Left lung (tissue), 10 donors: ENCODE results near the gene MBOAT2. TPM values are rescaled to one million over a fixed set of nuclear protein-coding genes. Genes with fewer than 3 reads are reported as not detected.

ENCODE experiments used
- ATAC-seq: fragments of 200-7000 bp; cut with Tn5 transposase; one replicate; pipeline ENCODE4 v1.9.1; 2020; ENCODE audit warnings: moderate library complexity
- DNase-seq, 4 donors: peaks; one replicate each; pipeline ENCODE4 v3.0.0-alpha.2; 2013 to 2020
- H3K27ac ChIP-seq, 2 donors: fragments of 200-600 bp; sonication (generic) in 1 of 2; one replicate each; pipeline versions ENCODE4 v1.5.0 to v1.8.0; 2020 to 2021
- H3K27me3 ChIP-seq, 2 donors: fragments of 200-600 bp; sonication (generic) in 1 of 2; one replicate each; pipeline versions ENCODE4 v1.5.0 to v1.8.0; 2020 to 2021
- H3K36me3 ChIP-seq, 2 donors: fragments of 200-600 bp; sonication (generic) in 1 of 2; one replicate each; pipeline versions ENCODE4 v1.5.0 to v1.8.0; 2020 to 2021
- H3K4me1 ChIP-seq, 2 donors: fragments of 200-600 bp; one replicate each; pipeline ENCODE4 v1.8.0; 2021
- H3K4me3 ChIP-seq, 2 donors: fragments of 200-600 bp; sonication (generic) in 1 of 2; one replicate each; pipeline versions ENCODE4 v1.5.0 to v1.8.0; 2020 to 2021; ENCODE audit warnings: mild to moderate bottlenecking in 1 of 2
- H3K9me3 ChIP-seq, 2 donors: fragments of 200-600 bp; sonication (generic) in 1 of 2; one replicate each; pipeline versions ENCODE4 v1.5.0 to v1.8.0; 2020 to 2021
- intact Hi-C, 2 donors: fragments of 100-400 bp; cut with DNase I; formaldehyde crosslinking; loops; one replicate each; pipeline versions ENCODE4 v1.11.2 to v1.14.2; 2022
- polyA plus RNA-seq, 6 donors: library from polyadenylated mRNA; unstranded; fragments of 120-200 nt; gene quantifications; one replicate each; pipeline ENCODE4 v1.2.1, GENCODE V29; 2013; ENCODE audit not compliant: insufficient read length in 6 of 6
- total RNA-seq, 2 donors: library from RNA; stranded (reverse); fragmentation: NEBNext Ultra II Directional; extraction: Animal tissue kit (Norgen Biotek cat#: 25700); gene quantifications; one replicate each; pipeline ENCODE4 v1.2.1, GENCODE V29; 2021
- TF ChIP-seq, protein P1 (sequence below), 2 donors: fragments of 200-600 bp; sonication (generic) in 1 of 2; IDR thresholded peaks; one replicate each; pipeline versions ENCODE4 v1.5.0 to v1.8.0; 2021; ENCODE audit warnings: antibody characterized with exemption in 2 of 2
- donor health status: DM: no; HTN: yes; CAD: no.
- donor health status: DM: no; HTN: no; CAD: no.

MBOAT2 gene
- total and polyA plus RNA-seq, 8 donors, result 32.7 to 85.5 (median 62.9) TPM

DNA sequence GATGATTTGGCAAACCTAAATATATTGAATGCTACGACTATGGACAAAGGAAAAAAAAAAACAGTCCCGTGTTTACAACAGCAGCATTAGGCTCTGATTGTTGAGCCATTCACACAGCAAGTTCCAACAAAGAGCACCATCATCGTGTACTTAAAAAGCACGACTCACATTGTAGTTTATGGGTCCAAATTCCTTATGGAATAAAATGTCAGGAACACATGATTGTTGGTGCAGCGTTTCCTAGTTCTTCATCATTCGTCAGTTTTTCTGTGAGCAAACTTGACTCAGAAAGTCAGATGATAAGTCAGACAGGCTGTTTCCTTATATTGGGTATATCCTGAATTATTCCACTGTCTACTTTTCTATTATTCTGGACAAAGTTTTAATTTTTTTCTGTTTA is 156.1 kb downstream of the MBOAT2 start:
- DNase-seq (no peak), ATAC-seq (no peak)
- Histone ChIP-seq H3K36me3 (no peaks in the 10 kb centered on the region), H3K4me1 (no peaks in the 10 kb centered on the region), H3K27ac (no peak overlapping the region), H3K27me3 (no peaks in the 10 kb centered on the region), H3K9me3 (no peaks in the 10 kb centered on the region), H3K4me3 (no peak overlapping the region)
- TF ChIP-seq, protein P1, sequence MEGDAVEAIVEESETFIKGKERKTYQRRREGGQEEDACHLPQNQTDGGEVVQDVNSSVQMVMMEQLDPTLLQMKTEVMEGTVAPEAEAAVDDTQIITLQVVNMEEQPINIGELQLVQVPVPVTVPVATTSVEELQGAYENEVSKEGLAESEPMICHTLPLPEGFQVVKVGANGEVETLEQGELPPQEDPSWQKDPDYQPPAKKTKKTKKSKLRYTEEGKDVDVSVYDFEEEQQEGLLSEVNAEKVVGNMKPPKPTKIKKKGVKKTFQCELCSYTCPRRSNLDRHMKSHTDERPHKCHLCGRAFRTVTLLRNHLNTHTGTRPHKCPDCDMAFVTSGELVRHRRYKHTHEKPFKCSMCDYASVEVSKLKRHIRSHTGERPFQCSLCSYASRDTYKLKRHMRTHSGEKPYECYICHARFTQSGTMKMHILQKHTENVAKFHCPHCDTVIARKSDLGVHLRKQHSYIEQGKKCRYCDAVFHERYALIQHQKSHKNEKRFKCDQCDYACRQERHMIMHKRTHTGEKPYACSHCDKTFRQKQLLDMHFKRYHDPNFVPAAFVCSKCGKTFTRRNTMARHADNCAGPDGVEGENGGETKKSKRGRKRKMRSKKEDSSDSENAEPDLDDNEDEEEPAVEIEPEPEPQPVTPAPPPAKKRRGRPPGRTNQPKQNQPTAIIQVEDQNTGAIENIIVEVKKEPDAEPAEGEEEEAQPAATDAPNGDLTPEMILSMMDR (IDR thresholded peaks at IDR 0.05), result no peak
- intact Hi-C loops, result no loop called here

DNA sequence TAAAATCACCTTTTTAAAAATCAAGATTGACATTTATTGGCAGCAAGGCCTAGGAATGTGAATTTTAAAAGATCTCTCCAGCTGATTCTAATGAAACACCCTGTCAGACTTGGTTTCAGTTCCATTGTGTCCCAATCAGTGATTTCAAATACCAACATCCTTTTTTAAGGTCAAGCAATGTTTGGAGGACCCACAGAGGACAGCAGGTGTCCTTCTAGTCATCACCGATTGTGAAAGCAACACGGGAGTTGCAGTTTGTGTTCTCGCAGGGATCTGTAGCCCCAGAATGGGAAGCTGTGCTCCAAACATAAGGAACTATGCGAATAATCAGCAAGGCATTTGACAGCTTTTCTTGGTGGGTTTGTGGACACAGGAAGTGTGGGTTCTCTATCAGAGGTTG is 161.6 kb downstream of the MBOAT2 start:
- H3K9me3 ChIP-seq, result no peaks in the 10 kb centered on the region
- H3K4me3 ChIP-seq, result no peak overlapping the region
- no peaks in the 10 kb centered on the region for H3K27me3 ChIP-seq
- TF ChIP-seq, protein P1 (IDR thresholded peaks at IDR 0.05), result no peak
- H3K4me1 ChIP-seq, result peaks cover 0 to 16% of the 10 kb centered on the region in 2 donors
- H3K36me3 ChIP-seq, result no peaks in the 10 kb centered on the region
- intact Hi-C loops, result no loop called here
- no peak overlapping the region for H3K27ac ChIP-seq
- DNase-seq (no peak), ATAC-seq (no peak)

DNA sequence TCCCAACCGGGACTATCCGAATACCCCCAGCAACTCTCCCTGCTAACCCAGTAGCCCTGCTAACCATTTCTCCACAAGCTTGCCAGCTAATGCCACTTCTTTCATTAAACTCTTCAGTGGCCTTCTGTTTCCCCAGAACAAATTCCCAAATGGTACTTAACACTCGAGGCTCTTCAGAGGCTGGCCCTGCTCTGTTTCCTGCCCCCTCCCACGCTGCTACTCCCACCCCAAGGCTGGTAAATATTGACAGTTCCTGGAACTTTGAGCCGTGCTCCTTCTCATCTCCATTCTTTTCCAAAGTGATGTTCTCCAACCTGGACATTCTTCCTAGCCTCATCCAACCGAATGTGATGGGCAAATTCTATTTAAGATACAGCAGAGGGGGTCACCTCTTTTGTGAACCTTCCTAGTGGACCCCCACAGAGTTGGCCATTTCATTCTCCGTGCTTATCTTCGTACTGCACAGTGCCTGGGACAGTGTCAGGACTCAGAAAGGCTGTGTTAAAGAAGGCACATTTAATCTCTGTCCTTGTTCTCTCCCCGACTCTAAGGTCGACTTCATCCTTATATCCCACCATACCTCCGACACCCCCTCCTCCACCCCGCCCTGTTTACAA is 162.9 kb downstream of the MBOAT2 start:
- no peak overlapping the region for H3K27ac ChIP-seq
- ATAC-seq, result peak; percentile 23
- peaks cover 6 to 27% of the 10 kb centered on the region in 2 donors for H3K4me1 ChIP-seq
- no peaks in the 10 kb centered on the region for H3K27me3 ChIP-seq
- H3K36me3 ChIP-seq, result no peaks in the 10 kb centered on the region
- H3K4me3 ChIP-seq, result no peak overlapping the region
- intact Hi-C loops, result no loop called here
- peak in 1 of 4 donors; percentile 39 for DNase-seq
- TF ChIP-seq, protein P1 (IDR thresholded peaks at IDR 0.05), result no peak
- no peaks in the 10 kb centered on the region for H3K9me3 ChIP-seq

DNA sequence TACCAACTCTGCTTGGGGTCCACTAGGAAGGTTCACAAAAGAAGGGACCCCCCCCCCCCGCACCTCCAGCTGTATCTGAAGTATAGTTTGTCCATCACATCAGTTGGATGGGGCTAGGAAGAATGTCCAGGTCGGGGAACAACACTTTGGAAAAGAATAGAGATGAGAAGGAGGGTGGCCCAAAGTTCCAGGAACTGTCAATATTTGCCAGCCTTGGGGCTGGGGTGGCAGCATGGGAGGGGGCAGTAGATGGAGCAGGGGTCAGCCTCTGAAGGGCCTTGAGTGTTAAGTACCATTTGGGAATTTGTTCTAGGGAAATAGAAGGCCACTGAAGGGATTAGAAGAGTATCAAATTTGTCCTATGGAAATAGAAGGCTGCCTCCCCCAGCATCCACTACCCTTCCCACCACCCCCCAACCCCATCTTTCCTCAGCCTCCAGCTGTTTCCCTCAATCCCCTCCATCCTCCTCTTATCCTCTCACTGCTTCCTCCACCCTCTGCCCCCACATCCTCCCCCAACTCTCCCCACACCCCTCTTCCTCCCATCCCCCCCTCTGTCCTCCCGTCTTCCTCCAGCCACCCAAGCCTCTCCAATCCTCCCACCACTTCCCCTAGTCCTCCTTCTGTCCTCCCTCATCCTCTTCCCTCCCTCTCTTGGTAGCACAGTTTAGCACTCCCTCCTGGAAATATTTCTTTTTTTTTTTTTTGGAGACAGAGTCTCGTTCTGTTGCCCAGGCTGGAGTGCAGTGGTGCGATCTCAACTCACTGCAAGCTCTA is 164.1 kb downstream of the MBOAT2 start:
- intact Hi-C loops, result no loop called here
- H3K4me3 ChIP-seq, result no peak overlapping the region
- peaks cover 13 to 39% of the 10 kb centered on the region in 2 donors for H3K4me1 ChIP-seq
- no peaks in the 10 kb centered on the region for H3K9me3 ChIP-seq
- no peaks in the 10 kb centered on the region for H3K27me3 ChIP-seq
- TF ChIP-seq, protein P1 (IDR thresholded peaks at IDR 0.05), result no peak
- no peak overlapping the region for H3K27ac ChIP-seq
- ATAC-seq (no peak), DNase-seq (no peak)
- no peaks in the 10 kb centered on the region for H3K36me3 ChIP-seq

DNA sequence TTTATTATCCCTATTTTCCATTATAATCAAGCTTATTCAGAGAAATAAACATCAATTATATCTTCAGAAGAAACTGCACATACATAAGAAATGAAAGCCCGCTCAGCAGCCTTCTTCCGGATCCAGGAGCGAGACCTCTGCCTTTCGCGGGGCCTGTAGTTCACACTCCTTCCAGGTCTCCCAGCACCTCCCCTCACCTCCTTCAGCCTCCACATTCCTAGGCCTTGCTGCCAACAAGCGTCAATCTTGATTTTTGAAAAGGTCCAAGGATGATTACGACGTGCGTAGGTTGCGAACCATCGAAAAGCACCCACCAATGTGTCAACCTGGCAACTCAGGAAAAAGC is 165.7 kb downstream of the MBOAT2 start:
- no peak for DNase-seq
- H3K4me1 ChIP-seq, result peaks cover 16 to 45% of the 10 kb centered on the region in 2 donors
- H3K4me3 ChIP-seq, result peak overlapping the region; percentile 96 to 98
- peak overlapping the region in 1 of 2 donors; percentile 87 for H3K27ac ChIP-seq
- peak; percentile 6 for ATAC-seq
- TF ChIP-seq, protein P1 (IDR thresholded peaks at IDR 0.05), result no peak
- no peaks in the 10 kb centered on the region for H3K9me3 ChIP-seq
- intact Hi-C loops, result no loop called here
- no peaks in the 10 kb centered on the region for H3K36me3 ChIP-seq
- H3K27me3 ChIP-seq, result no peaks in the 10 kb centered on the region
